ENCODE results near the gene SIGLEC12.

GRCh38 chr19:51469162-51469561 lies 32.4 kb downstream of the SIGLEC12 start:
- TF ChIP-seq EZH2phosphoT487 (IDR thresholded peaks at IDR 0.05) = no peak
- TF ChIP-seq CTCF (IDR thresholded peaks at IDR 0.05) = no peak
